Trophoblast cell (in vitro differentiated cells and primary cell): ENCODE results near the gene DTWD2.
A peak's percentile ranks its signal among the peaks of the same experiment; 100 is the strongest.

Experiments
- DNase-seq, 2 donors: peaks; one replicate each; pipeline ENCODE4 v3.0.0-alpha.2; 2016
- H2AFZ ChIP-seq: 2 replicates; pipeline ENCODE4 v1.6.1; 2013; ENCODE audit warnings: low read length, moderate library complexity, mild to moderate bottlenecking; ENCODE audit not compliant: insufficient read depth, poor library complexity
- H2AK5ac ChIP-seq: 2 replicates; pipeline ENCODE4 v1.6.1; 2013; ENCODE audit warnings: mild to moderate bottlenecking, low read length
- H2BK120ac ChIP-seq: 2 replicates; pipeline ENCODE4 v1.6.1; 2013; ENCODE audit warnings: low read length, mild to moderate bottlenecking, moderate library complexity; ENCODE audit not compliant: insufficient read depth, poor library complexity
- H2BK12ac ChIP-seq: 2 replicates; pipeline ENCODE4 v1.6.1; 2013; ENCODE audit warnings: mild to moderate bottlenecking, low read length, moderate library complexity
- H2BK5ac ChIP-seq: 2 replicates; pipeline ENCODE4 v1.6.1; 2013; ENCODE audit warnings: low read length, low read depth, moderate library complexity, mild to moderate bottlenecking; ENCODE audit not compliant: poor library complexity
- H3K14ac ChIP-seq: 2 replicates; pipeline ENCODE4 v1.6.1; 2013; ENCODE audit warnings: mild to moderate bottlenecking, low read length
- H3K18ac ChIP-seq: 2 replicates; pipeline ENCODE4 v1.6.1; 2013; ENCODE audit warnings: mild to moderate bottlenecking, low read length
- H3K23ac ChIP-seq: 2 replicates; pipeline ENCODE4 v1.6.1; 2013; ENCODE audit warnings: low read length
- H3K27ac ChIP-seq: 2 replicates; pipeline ENCODE4 v1.5.1; 2013; ENCODE audit warnings: low read depth, mild to moderate bottlenecking, inconsistent platforms, low read length, moderate library complexity
- H3K27me3 ChIP-seq: 2 replicates; pipeline ENCODE4 v1.6.1; 2013; ENCODE audit warnings: inconsistent platforms, mild to moderate bottlenecking, low read length, moderate library complexity; ENCODE audit not compliant: insufficient read depth
- H3K36me3 ChIP-seq, 2 experiments: 1 replicate in 1 of 2; 2 replicates in 1 of 2; pipeline ENCODE4 v1.6.1; 2013; ENCODE audit warnings: low read length in 2 of 2, mild to moderate bottlenecking in 2 of 2, moderate library complexity in 1 of 2; ENCODE audit not compliant: insufficient read depth in 2 of 2, control insufficient read depth in 1 of 2
- H3K4ac ChIP-seq: 2 replicates; pipeline ENCODE4 v1.6.1; 2013; ENCODE audit warnings: low read depth, mild to moderate bottlenecking, low read length, moderate library complexity
- H3K4me1 ChIP-seq, 2 experiments: 1 replicate in 1 of 2; 2 replicates in 1 of 2; pipeline ENCODE4 v1.6.1; 2013; ENCODE audit warnings: low read length in 2 of 2, mild to moderate bottlenecking in 2 of 2, moderate library complexity in 1 of 2; ENCODE audit not compliant: insufficient read depth in 2 of 2, control insufficient read depth in 1 of 2
- H3K4me2 ChIP-seq: 2 replicates; pipeline ENCODE4 v1.6.1; 2013; ENCODE audit warnings: inconsistent platforms, mild to moderate bottlenecking, low read length, moderate library complexity
- H3K4me3 ChIP-seq: 2 replicates; pipeline ENCODE4 v1.5.1; 2013; ENCODE audit warnings: mild to moderate bottlenecking, low read depth, low read length, inconsistent platforms
- H3K79me1 ChIP-seq: one replicate; pipeline ENCODE4 v1.6.1; 2013; ENCODE audit warnings: low read length
- H3K79me2 ChIP-seq: 2 replicates; pipeline ENCODE4 v1.6.1; 2013; ENCODE audit warnings: low read length, mild to moderate bottlenecking; ENCODE audit not compliant: control insufficient read depth, insufficient read depth, poor library complexity
- H3K9ac ChIP-seq: 2 replicates; pipeline ENCODE4 v1.6.1; 2013; ENCODE audit warnings: mild to moderate bottlenecking, low read length
- H3K9me3 ChIP-seq: 2 replicates; pipeline ENCODE4 v1.6.1; 2013; ENCODE audit warnings: low read depth, mild to moderate bottlenecking, control low read depth, inconsistent platforms, low read length; ENCODE audit not compliant: insufficient read depth
- H4K12ac ChIP-seq: 2 replicates; pipeline ENCODE4 v1.6.1; 2013; ENCODE audit warnings: low read depth, mild to moderate bottlenecking, low read length, moderate library complexity
- H4K8ac ChIP-seq: 2 replicates; pipeline ENCODE4 v1.6.1; 2013; ENCODE audit warnings: low read depth, mild to moderate bottlenecking, low read length, moderate library complexity
- H4K91ac ChIP-seq: one replicate; pipeline ENCODE4 v1.6.1; 2013; ENCODE audit warnings: low read depth, mild to moderate bottlenecking, low read length, moderate library complexity
- WGBS: extraction: QIAGEN DNeasy Blood & Tissue Kit; methylation state at CpG from one replicate; pipeline ENCODE4 v1.1.7; 2013; ENCODE audit warnings: missing lambda C conversion rate; ENCODE audit not compliant: insufficient read length, insufficient coverage; ENCODE audit errors: extremely low coverage; 5-methylcytosine and 5-hydroxymethylcytosine counted together

DTWD2 gene

GRCh38 chr5:119032656-119033055 is 44.3 kb upstream of the DTWD2 start:
- Histone ChIP-seq H2BK5ac (no peak overlapping the region), H3K18ac (no peak overlapping the region), H3K4ac (no peak overlapping the region), H3K9me3 (no peaks in the 10 kb centered on the region), H3K4me1 (no peaks in the 10 kb centered on the region), H4K12ac (no peak overlapping the region), H4K91ac (no peak overlapping the region), H3K27me3 (no peaks in the 10 kb centered on the region), H3K27ac (no peak overlapping the region), H3K79me2 (no peaks in the 10 kb centered on the region), H3K4me2 (no peak overlapping the region), H2AFZ (no peak overlapping the region), H3K4me3 (no peak overlapping the region), H2BK120ac (no peak overlapping the region), H4K8ac (no peak overlapping the region), H2BK12ac (no peak overlapping the region), H3K14ac (no peak overlapping the region), H2AK5ac (no peak overlapping the region), H3K36me3 (no peaks in the 10 kb centered on the region), H3K9ac (no peak overlapping the region), H3K23ac (no peak overlapping the region), H3K79me1 (no peaks in the 10 kb centered on the region)
- DNase-seq: no peak
- WGBS: no CpG with 5 or more reads among the region's 3 CpGs

- Histone ChIP-seq H2AFZ (no peak overlapping the region), H2BK120ac (no peak overlapping the region), H3K4me2 (no peak overlapping the region), H3K4me3 (no peak overlapping the region), H3K27me3 (no peaks in the 10 kb centered on the region), H2BK12ac (no peak overlapping the region), H3K23ac (no peak overlapping the region), H3K79me1 (no peaks in the 10 kb centered on the region), H3K9me3 (no peaks in the 10 kb centered on the region), H4K12ac (no peak overlapping the region), H3K36me3 (no peaks in the 10 kb centered on the region), H3K14ac (no peak overlapping the region), H3K4ac (no peak overlapping the region), H3K79me2 (no peaks in the 10 kb centered on the region), H3K4me1 (no peaks in the 10 kb centered on the region), H4K8ac (no peak overlapping the region), H3K27ac (no peak overlapping the region), H3K18ac (no peak overlapping the region), H2BK5ac (no peak overlapping the region), H4K91ac (no peak overlapping the region), H3K9ac (no peak overlapping the region), H2AK5ac (no peak overlapping the region)
- peak in 1 of 2 donors; percentile 27 for DNase-seq
- WGBS: no CpG with 5 or more reads among the region's 4 CpGs
Observed at GRCh38 chr5:119031905-119032304, 43.6 kb upstream of the DTWD2 start.

GRCh38 chr5:119031011-119031886 is 42.9 kb upstream of the DTWD2 start:
- Histone ChIP-seq H3K4ac (no peak overlapping the region), H3K9me3 (no peaks in the 10 kb centered on the region), H3K18ac (no peak overlapping the region), H3K27ac (no peak overlapping the region), H2BK5ac (no peak overlapping the region), H3K79me2 (no peaks in the 10 kb centered on the region), H3K36me3 (no peaks in the 10 kb centered on the region), H2BK120ac (no peak overlapping the region), H2AK5ac (no peak overlapping the region), H4K8ac (no peak overlapping the region), H2AFZ (no peak overlapping the region), H3K4me3 (no peak overlapping the region), H4K91ac (no peak overlapping the region), H3K79me1 (no peaks in the 10 kb centered on the region), H3K4me1 (no peaks in the 10 kb centered on the region), H2BK12ac (no peak overlapping the region), H3K9ac (no peak overlapping the region), H4K12ac (no peak overlapping the region), H3K14ac (no peak overlapping the region), H3K4me2 (no peak overlapping the region), H3K23ac (no peak overlapping the region), H3K27me3 (no peaks in the 10 kb centered on the region)
- no peak for DNase-seq
- WGBS: no CpG with 5 or more reads among the region's 5 CpGs

- no peak overlapping the region for H3K4ac ChIP-seq
- no peak overlapping the region for H3K27ac ChIP-seq
- H3K27me3 ChIP-seq: no peaks in the 10 kb centered on the region
- no peak overlapping the region for H2AK5ac ChIP-seq
- no peaks in the 10 kb centered on the region for H3K79me1 ChIP-seq
- DNase-seq: no peak
- no peak overlapping the region for H3K18ac ChIP-seq
- H3K36me3 ChIP-seq: no peaks in the 10 kb centered on the region
- no peak overlapping the region for H2BK12ac ChIP-seq
- no CpG with 5 or more reads among the region's 5 CpGs for WGBS
- H2BK120ac ChIP-seq: no peak overlapping the region
- H3K9ac ChIP-seq: no peak overlapping the region
- no peak overlapping the region for H2BK5ac ChIP-seq
- no peak overlapping the region for H3K14ac ChIP-seq
- no peaks in the 10 kb centered on the region for H3K9me3 ChIP-seq
- no peak overlapping the region for H4K91ac ChIP-seq
- no peak overlapping the region for H3K4me3 ChIP-seq
- no peak overlapping the region for H4K12ac ChIP-seq
- H3K79me2 ChIP-seq: no peaks in the 10 kb centered on the region
- H2AFZ ChIP-seq: no peak overlapping the region
- no peaks in the 10 kb centered on the region for H3K4me1 ChIP-seq
- no peak overlapping the region for H3K4me2 ChIP-seq
- H3K23ac ChIP-seq: no peak overlapping the region
- no peak overlapping the region for H4K8ac ChIP-seq
Observed at GRCh38 chr5:119028575-119028974, 40.2 kb upstream of the DTWD2 start.
